NCI-H2227 (cell line): ENCODE data around the gene PTBP2.

ENCODE experiments used
- DNase-seq: peaks from one replicate; lab custom pipeline; 2025; ENCODE audit not compliant: unreplicated experiment; lab: John Stamatoyannopoulos, UW

PTBP2 gene

GRCh38 chr1:96721416-96722160 is at the start of gene PTBP2:
Gene PTBP2, plus strand, starts transcription at chr1:96721784. Its CDS starts 81 bp downstream, at chr1:96721865.
- peak; percentile 95 for DNase-seq

GRCh38 chr1:96674915-96675314 is 46.7 kb upstream of the PTBP2 start:
- no peak for DNase-seq

- no peak for DNase-seq
Measured at GRCh38 chr1:96682056-96682455, 39.5 kb upstream of the PTBP2 start.

GRCh38 chr1:96683931-96684330 is 37.7 kb upstream of the PTBP2 start:
- no peak for DNase-seq

- no peak for DNase-seq
Measured at GRCh38 chr1:96684744-96685143, 36.8 kb upstream of the PTBP2 start.

- no peak for DNase-seq
Measured at GRCh38 chr1:96688767-96689166, 32.8 kb upstream of the PTBP2 start.

- DNase-seq, result no peak
Measured at GRCh38 chr1:96695954-96696353, 25.6 kb upstream of the PTBP2 start.

GRCh38 chr1:96698342-96698983 is 23.1 kb upstream of the PTBP2 start:
- no peak for DNase-seq

- no peak for DNase-seq
Measured at GRCh38 chr1:96703186-96703585, 18.4 kb upstream of the PTBP2 start.

GRCh38 chr1:96707023-96707422 is 14.6 kb upstream of the PTBP2 start:
- no peak for DNase-seq

GRCh38 chr1:96708482-96708881 is 13.1 kb upstream of the PTBP2 start:
- no peak for DNase-seq

GRCh38 chr1:96710708-96711477 is 10.7 kb upstream of the PTBP2 start:
- DNase-seq, result no peak

- no peak for DNase-seq
Measured at GRCh38 chr1:96713649-96714048, 7.9 kb upstream of the PTBP2 start.

- no peak for DNase-seq
Measured at GRCh38 chr1:96714881-96715280, 6.7 kb upstream of the PTBP2 start.

- DNase-seq, result no peak
Measured at GRCh38 chr1:96715482-96715881, 6.1 kb upstream of the PTBP2 start.

GRCh38 chr1:96721053-96721415 is 550 bp upstream of the PTBP2 start:
- DNase-seq, result peak; percentile 57

GRCh38 chr1:96722161-96722922 is 758 bp downstream of the PTBP2 start:
- peak; percentile 74 for DNase-seq

GRCh38 chr1:96722958-96723357 is 1.4 kb downstream of the PTBP2 start:
- DNase-seq, result no peak

- no peak for DNase-seq
Measured at GRCh38 chr1:96723377-96723776, 1.8 kb downstream of the PTBP2 start.

- DNase-seq, result no peak
Measured at GRCh38 chr1:96723936-96724335, 2.4 kb downstream of the PTBP2 start.

- DNase-seq, result no peak
Measured at GRCh38 chr1:96727860-96728259, 6.3 kb downstream of the PTBP2 start.
